ENCODE results near the gene THBS2.
"Not testable (repeated sequence)": the region's sequence is repeated elsewhere in the genome, so short reads cannot be mapped to it uniquely, and the experiment has no call there.

The THBS2 gene

DNA sequence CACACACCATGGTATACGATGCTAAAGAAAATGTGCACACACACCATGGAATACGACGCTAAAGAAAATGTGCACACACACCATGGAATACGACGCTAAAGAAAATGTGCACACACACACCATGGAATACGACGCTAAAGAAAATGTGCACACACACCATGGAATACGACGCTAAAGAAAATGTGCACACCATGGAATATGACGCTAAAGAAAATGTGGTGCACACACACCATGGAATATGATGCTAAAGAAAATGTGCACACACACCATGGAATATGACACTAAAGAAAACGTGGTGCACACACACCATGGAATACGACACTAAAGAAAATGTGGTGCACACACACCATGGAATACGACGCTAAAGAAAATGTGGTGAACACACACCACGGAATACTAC, 55.7 kb downstream of the THBS2 start:
- H3K27ac ChIP-seq (ENCODE audit: low read length); H3K4me1 ChIP-seq (ENCODE audit: control insufficient read depth, insufficient read depth, low read length); H3K27me3 ChIP-seq (ENCODE audit: control insufficient read depth in 1 of 2, insufficient read depth in 2 of 2, low read length in 2 of 2); H3K4me3 ChIP-seq (ENCODE audit: low read length in 2 of 2); H3K9me3 ChIP-seq (ENCODE audit: control insufficient read depth in 2 of 2, low read length in 2 of 2); H3K36me3 ChIP-seq (ENCODE audit: control insufficient read depth in 2 of 2, insufficient read depth in 2 of 2, low read length in 2 of 2); H3K9ac ChIP-seq (ENCODE audit: low read length in 2 of 2): not testable (repeated sequence)

DNA sequence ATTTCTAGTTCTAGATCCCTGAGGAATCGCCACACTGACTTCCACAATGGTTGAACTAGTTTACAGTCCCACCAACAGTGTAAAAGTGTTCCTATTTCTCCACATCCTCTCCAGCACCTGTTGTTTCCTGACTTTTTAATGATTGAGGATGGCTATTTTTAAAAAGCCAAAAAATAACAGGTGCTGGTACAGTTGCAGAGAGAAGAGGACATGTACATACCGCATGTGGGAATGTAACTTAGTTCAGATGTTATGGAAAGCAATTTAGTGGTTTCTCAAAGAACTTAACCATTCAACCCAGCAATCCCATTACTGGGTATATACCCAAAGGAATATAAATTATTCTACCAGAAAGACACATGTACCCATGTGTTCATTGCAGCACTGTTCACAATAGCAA, 57.4 kb downstream of the THBS2 start:
- not testable (repeated sequence) for H3K9ac ChIP-seq (ENCODE audit: low read length in 2 of 2); H3K9me3 ChIP-seq (ENCODE audit: control insufficient read depth in 2 of 2, low read length in 2 of 2); H3K36me3 ChIP-seq (ENCODE audit: control insufficient read depth in 2 of 2, insufficient read depth in 2 of 2, low read length in 2 of 2); H3K27me3 ChIP-seq (ENCODE audit: control insufficient read depth in 1 of 2, insufficient read depth in 2 of 2, low read length in 2 of 2); H3K4me3 ChIP-seq (ENCODE audit: low read length in 2 of 2); H3K4me1 ChIP-seq (ENCODE audit: control insufficient read depth, insufficient read depth, low read length); H3K27ac ChIP-seq (ENCODE audit: low read length)

GRCh38 chr6:169194737-169195136, 58.9 kb downstream of the THBS2 start:
- Histone ChIP-seq H3K36me3 (ENCODE audit: control insufficient read depth in 2 of 2, insufficient read depth in 2 of 2, low read length in 2 of 2) (no peaks in the 10 kb centered on the region), H3K27me3 (ENCODE audit: control insufficient read depth in 1 of 2, insufficient read depth in 2 of 2, low read length in 2 of 2) (no peaks in the 10 kb centered on the region), H3K9me3 (ENCODE audit: control insufficient read depth in 2 of 2, low read length in 2 of 2) (no peaks in the 10 kb centered on the region), H3K4me3 (ENCODE audit: low read length in 2 of 2) (no peak overlapping the region), H3K9ac (ENCODE audit: low read length in 2 of 2) (no peak overlapping the region), H3K27ac (ENCODE audit: low read length) (no peak overlapping the region), H3K4me1 (ENCODE audit: control insufficient read depth, insufficient read depth, low read length) (peaks cover 11% of the 10 kb centered on the region)

- no peaks in the 10 kb centered on the region for H3K27me3 ChIP-seq (ENCODE audit: control insufficient read depth in 1 of 2, insufficient read depth in 2 of 2, low read length in 2 of 2)
- no peak overlapping the region for H3K27ac ChIP-seq (ENCODE audit: low read length)
- H3K9ac ChIP-seq (ENCODE audit: low read length in 2 of 2), result no peak overlapping the region
- H3K9me3 ChIP-seq (ENCODE audit: control insufficient read depth in 2 of 2, low read length in 2 of 2), result no peaks in the 10 kb centered on the region
- no peaks in the 10 kb centered on the region for H3K36me3 ChIP-seq (ENCODE audit: control insufficient read depth in 2 of 2, insufficient read depth in 2 of 2, low read length in 2 of 2)
- H3K4me3 ChIP-seq (ENCODE audit: low read length in 2 of 2), result no peak overlapping the region
- peaks cover 14% of the 10 kb centered on the region for H3K4me1 ChIP-seq (ENCODE audit: control insufficient read depth, insufficient read depth, low read length)
Observed at GRCh38 chr6:169190970-169191369, 62.7 kb downstream of the THBS2 start.

- no peak overlapping the region for H3K4me3 ChIP-seq (ENCODE audit: low read length in 2 of 2)
- no peaks in the 10 kb centered on the region for H3K36me3 ChIP-seq (ENCODE audit: control insufficient read depth in 2 of 2, insufficient read depth in 2 of 2, low read length in 2 of 2)
- H3K9me3 ChIP-seq (ENCODE audit: control insufficient read depth in 2 of 2, low read length in 2 of 2), result no peaks in the 10 kb centered on the region
- H3K9ac ChIP-seq (ENCODE audit: low read length in 2 of 2), result no peak overlapping the region
- no peaks in the 10 kb centered on the region for H3K27me3 ChIP-seq (ENCODE audit: control insufficient read depth in 1 of 2, insufficient read depth in 2 of 2, low read length in 2 of 2)
- H3K27ac ChIP-seq (ENCODE audit: low read length), result peak overlapping the region; percentile 41
- H3K4me1 ChIP-seq (ENCODE audit: control insufficient read depth, insufficient read depth, low read length), result peaks cover 14% of the 10 kb centered on the region
Observed at GRCh38 chr6:169190144-169190584, 63.5 kb downstream of the THBS2 start.

- no peak overlapping the region for H3K9ac ChIP-seq (ENCODE audit: low read length in 2 of 2)
- H3K4me3 ChIP-seq (ENCODE audit: low read length in 2 of 2), result no peak overlapping the region
- H3K27me3 ChIP-seq (ENCODE audit: control insufficient read depth in 1 of 2, insufficient read depth in 2 of 2, low read length in 2 of 2), result no peaks in the 10 kb centered on the region
- H3K4me1 ChIP-seq (ENCODE audit: control insufficient read depth, insufficient read depth, low read length), result peaks cover 14% of the 10 kb centered on the region
- no peaks in the 10 kb centered on the region for H3K36me3 ChIP-seq (ENCODE audit: control insufficient read depth in 2 of 2, insufficient read depth in 2 of 2, low read length in 2 of 2)
- H3K9me3 ChIP-seq (ENCODE audit: control insufficient read depth in 2 of 2, low read length in 2 of 2), result no peaks in the 10 kb centered on the region
- peak overlapping the region; percentile 41 for H3K27ac ChIP-seq (ENCODE audit: low read length)
Observed at GRCh38 chr6:169189686-169190085, 64.0 kb downstream of the THBS2 start.

DNA sequence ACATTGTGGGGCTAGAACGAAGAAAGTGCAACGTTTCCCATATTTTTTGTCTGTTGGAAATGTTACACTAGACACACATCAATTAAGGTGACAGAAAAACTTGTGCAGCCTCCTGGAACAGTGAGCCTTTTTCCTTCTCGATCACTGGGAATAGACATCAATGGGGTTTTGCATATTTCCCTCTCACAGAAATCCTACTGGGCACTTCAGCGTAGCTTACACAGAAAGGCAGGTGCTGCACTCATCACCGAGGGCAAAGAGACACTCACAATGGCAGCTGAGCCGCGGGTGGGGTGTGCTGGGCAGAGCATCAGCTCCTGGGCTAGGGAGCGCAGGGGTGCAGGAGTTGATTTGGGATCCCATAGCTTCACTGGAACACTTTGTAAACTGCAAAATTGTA, 64.5 kb downstream of the THBS2 start:
- Histone ChIP-seq H3K9me3 (ENCODE audit: control insufficient read depth in 2 of 2, low read length in 2 of 2) (no peaks in the 10 kb centered on the region), H3K27me3 (ENCODE audit: control insufficient read depth in 1 of 2, insufficient read depth in 2 of 2, low read length in 2 of 2) (no peaks in the 10 kb centered on the region), H3K4me1 (ENCODE audit: control insufficient read depth, insufficient read depth, low read length) (peaks cover 14% of the 10 kb centered on the region), H3K4me3 (ENCODE audit: low read length in 2 of 2) (no peak overlapping the region), H3K27ac (ENCODE audit: low read length) (no peak overlapping the region), H3K36me3 (ENCODE audit: control insufficient read depth in 2 of 2, insufficient read depth in 2 of 2, low read length in 2 of 2) (no peaks in the 10 kb centered on the region), H3K9ac (ENCODE audit: low read length in 2 of 2) (no peak overlapping the region)

- H3K27me3 ChIP-seq (ENCODE audit: control insufficient read depth in 1 of 2, insufficient read depth in 2 of 2, low read length in 2 of 2), result no peaks in the 10 kb centered on the region
Observed at GRCh38 chr6:169188475-169188874, 65.2 kb downstream of the THBS2 start.

GRCh38 chr6:169188051-169188470, 65.6 kb downstream of the THBS2 start:
- Histone ChIP-seq H3K36me3 (ENCODE audit: control insufficient read depth in 2 of 2, insufficient read depth in 2 of 2, low read length in 2 of 2) (no peaks in the 10 kb centered on the region), H3K27me3 (ENCODE audit: control insufficient read depth in 1 of 2, insufficient read depth in 2 of 2, low read length in 2 of 2) (no peaks in the 10 kb centered on the region), H3K4me1 (ENCODE audit: control insufficient read depth, insufficient read depth, low read length) (peaks cover 14% of the 10 kb centered on the region), H3K4me3 (ENCODE audit: low read length in 2 of 2) (no peak overlapping the region), H3K27ac (ENCODE audit: low read length) (no peak overlapping the region), H3K9ac (ENCODE audit: low read length in 2 of 2) (no peak overlapping the region), H3K9me3 (ENCODE audit: control insufficient read depth in 2 of 2, low read length in 2 of 2) (no peaks in the 10 kb centered on the region)

More at GRCh38 chr6:169188475-169188874, 65.2 kb downstream of the THBS2 start:
- Histone ChIP-seq H3K4me3 (ENCODE audit: low read length in 2 of 2) (no peak overlapping the region), H3K9ac (ENCODE audit: low read length in 2 of 2) (no peak overlapping the region), H3K36me3 (ENCODE audit: control insufficient read depth in 2 of 2, insufficient read depth in 2 of 2, low read length in 2 of 2) (no peaks in the 10 kb centered on the region), H3K27ac (ENCODE audit: low read length) (no peak overlapping the region), H3K9me3 (ENCODE audit: control insufficient read depth in 2 of 2, low read length in 2 of 2) (no peaks in the 10 kb centered on the region), H3K4me1 (ENCODE audit: control insufficient read depth, insufficient read depth, low read length) (peaks cover 14% of the 10 kb centered on the region)

- H3K9me3 ChIP-seq (ENCODE audit: control insufficient read depth in 2 of 2, low read length in 2 of 2), result no peaks in the 10 kb centered on the region
- no peak overlapping the region for H3K9ac ChIP-seq (ENCODE audit: low read length in 2 of 2)
Observed at GRCh38 chr6:169186496-169187169, 67.0 kb downstream of the THBS2 start.

GRCh38 chr6:169185692-169186485, 67.8 kb downstream of the THBS2 start:
- Histone ChIP-seq H3K4me1 (ENCODE audit: control insufficient read depth, insufficient read depth, low read length) (peaks cover 11% of the 10 kb centered on the region), H3K36me3 (ENCODE audit: control insufficient read depth in 2 of 2, insufficient read depth in 2 of 2, low read length in 2 of 2) (no peaks in the 10 kb centered on the region), H3K9ac (ENCODE audit: low read length in 2 of 2) (no peak overlapping the region), H3K27me3 (ENCODE audit: control insufficient read depth in 1 of 2, insufficient read depth in 2 of 2, low read length in 2 of 2) (no peaks in the 10 kb centered on the region), H3K27ac (ENCODE audit: low read length) (no peak overlapping the region), H3K4me3 (ENCODE audit: low read length in 2 of 2) (no peak overlapping the region), H3K9me3 (ENCODE audit: control insufficient read depth in 2 of 2, low read length in 2 of 2) (no peaks in the 10 kb centered on the region)

More at GRCh38 chr6:169186496-169187169, 67.0 kb downstream of the THBS2 start:
- peaks cover 14% of the 10 kb centered on the region for H3K4me1 ChIP-seq (ENCODE audit: control insufficient read depth, insufficient read depth, low read length)
- H3K4me3 ChIP-seq (ENCODE audit: low read length in 2 of 2), result no peak overlapping the region
- no peaks in the 10 kb centered on the region for H3K36me3 ChIP-seq (ENCODE audit: control insufficient read depth in 2 of 2, insufficient read depth in 2 of 2, low read length in 2 of 2)
- no peak overlapping the region for H3K27ac ChIP-seq (ENCODE audit: low read length)
- H3K27me3 ChIP-seq (ENCODE audit: control insufficient read depth in 1 of 2, insufficient read depth in 2 of 2, low read length in 2 of 2), result no peaks in the 10 kb centered on the region

All from stomach smooth muscle (tissue), 2 donors.